ENCODE results near the gene VAPA. TPM values are rescaled to one million over a fixed set of nuclear protein-coding genes. Genes with fewer than 3 reads are reported as not detected.

VAPA gene
- total and polyA plus RNA-seq, 9 of the 15 experiments (the other 6 are each of a cell fraction or from before 2014, with no cell fraction given): 219 to 902 (median 526) TPM

- TF ChIP-seq ZNF274 (IDR thresholded peaks at IDR 0.05; ENCODE audit: borderline replicate concordance, low read depth, low read length) (no peak), U2AF2 (optimal IDR thresholded peaks at IDR 0.05; ENCODE audit: low read depth, low read length) (no peak), EWSR1 (IDR thresholded peaks at IDR 0.05; ENCODE audit: borderline replicate concordance, low read depth, partially characterized antibody) (peak; percentile 13), TAF1 (IDR thresholded peaks at IDR 0.05; ENCODE audit: control insufficient read depth, extremely low read depth, insufficient read depth, low read length, severe bottlenecking) (no peak), EZH2 (IDR thresholded peaks at IDR 0.05; ENCODE audit: borderline replicate concordance, low read depth, low read length) (no peak), ERF (CRISPR knock-in tag; IDR thresholded peaks at IDR 0.05) (no peak), RAD21 (CRISPR knock-in tag; conservative IDR thresholded peaks at IDR 0.05 in 1 of 2, IDR thresholded peaks at IDR 0.05 in 1 of 2) (peak; percentile 55 to 83), ZNF511 (CRISPR knock-in tag; IDR thresholded peaks at IDR 0.05) (no peak), OTX1 (CRISPR knock-in tag; IDR thresholded peaks at IDR 0.05) (no peak), SAP30 (IDR thresholded peaks at IDR 0.05; ENCODE audit: borderline replicate concordance, insufficient read depth, low read depth, low read length, poor library complexity, severe bottlenecking) (no peak), STAG1 (CRISPR knock-in tag; IDR thresholded peaks at IDR 0.05; ENCODE audit: borderline replicate concordance) (no peak), ARID1B (IDR thresholded peaks at IDR 0.05) (0 out of 2 replicates have a peak, but pooled peaks have one; percentile 12), ATF6 (CRISPR knock-in tag; IDR thresholded peaks at IDR 0.05) (no peak), KLF10 (CRISPR knock-in tag; IDR thresholded peaks at IDR 0.05) (no peak), E2F4 (CRISPR knock-in tag; IDR thresholded peaks at IDR 0.05; ENCODE audit: low read depth) (no peak)
- TF ChIP-seq, protein P1, sequence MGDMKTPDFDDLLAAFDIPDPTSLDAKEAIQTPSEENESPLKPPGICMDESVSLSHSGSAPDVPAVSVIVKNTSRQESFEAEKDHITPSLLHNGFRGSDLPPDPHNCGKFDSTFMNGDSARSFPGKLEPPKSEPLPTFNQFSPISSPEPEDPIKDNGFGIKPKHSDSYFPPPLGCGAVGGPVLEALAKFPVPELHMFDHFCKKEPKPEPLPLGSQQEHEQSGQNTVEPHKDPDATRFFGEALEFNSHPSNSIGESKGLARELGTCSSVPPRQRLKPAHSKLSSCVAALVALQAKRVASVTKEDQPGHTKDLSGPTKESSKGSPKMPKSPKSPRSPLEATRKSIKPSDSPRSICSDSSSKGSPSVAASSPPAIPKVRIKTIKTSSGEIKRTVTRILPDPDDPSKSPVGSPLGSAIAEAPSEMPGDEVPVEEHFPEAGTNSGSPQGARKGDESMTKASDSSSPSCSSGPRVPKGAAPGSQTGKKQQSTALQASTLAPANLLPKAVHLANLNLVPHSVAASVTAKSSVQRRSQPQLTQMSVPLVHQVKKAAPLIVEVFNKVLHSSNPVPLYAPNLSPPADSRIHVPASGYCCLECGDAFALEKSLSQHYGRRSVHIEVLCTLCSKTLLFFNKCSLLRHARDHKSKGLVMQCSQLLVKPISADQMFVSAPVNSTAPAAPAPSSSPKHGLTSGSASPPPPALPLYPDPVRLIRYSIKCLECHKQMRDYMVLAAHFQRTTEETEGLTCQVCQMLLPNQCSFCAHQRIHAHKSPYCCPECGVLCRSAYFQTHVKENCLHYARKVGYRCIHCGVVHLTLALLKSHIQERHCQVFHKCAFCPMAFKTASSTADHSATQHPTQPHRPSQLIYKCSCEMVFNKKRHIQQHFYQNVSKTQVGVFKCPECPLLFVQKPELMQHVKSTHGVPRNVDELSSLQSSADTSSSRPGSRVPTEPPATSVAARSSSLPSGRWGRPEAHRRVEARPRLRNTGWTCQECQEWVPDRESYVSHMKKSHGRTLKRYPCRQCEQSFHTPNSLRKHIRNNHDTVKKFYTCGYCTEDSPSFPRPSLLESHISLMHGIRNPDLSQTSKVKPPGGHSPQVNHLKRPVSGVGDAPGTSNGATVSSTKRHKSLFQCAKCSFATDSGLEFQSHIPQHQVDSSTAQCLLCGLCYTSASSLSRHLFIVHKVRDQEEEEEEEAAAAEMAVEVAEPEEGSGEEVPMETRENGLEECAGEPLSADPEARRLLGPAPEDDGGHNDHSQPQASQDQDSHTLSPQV (IDR thresholded peaks at IDR 0.05): peak; percentile 86
- TF ChIP-seq, protein P2, sequence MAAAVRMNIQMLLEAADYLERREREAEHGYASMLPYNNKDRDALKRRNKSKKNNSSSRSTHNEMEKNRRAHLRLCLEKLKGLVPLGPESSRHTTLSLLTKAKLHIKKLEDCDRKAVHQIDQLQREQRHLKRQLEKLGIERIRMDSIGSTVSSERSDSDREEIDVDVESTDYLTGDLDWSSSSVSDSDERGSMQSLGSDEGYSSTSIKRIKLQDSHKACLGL (CRISPR knock-in tag; IDR thresholded peaks at IDR 0.05; ENCODE audit: borderline replicate concordance, poor library complexity, severe bottlenecking): no peak
Measured at GRCh38 chr18:9951022-9951859, 37.4 kb downstream of the VAPA start (continued).
